Neural cell (in vitro differentiated cells): Measurements from ENCODE around the gene CXCL3.

Experiments used
- EZH2 ChIP-seq: fragments of 200-600, 300-800 bp; shearing (Covaris generic), sonication (generic); IDR thresholded peaks from 2 replicates; pipeline ENCODE4 v1.6.1; 2014; ENCODE audit warnings: antibody characterized with exemption, low read length, borderline replicate concordance, mild to moderate bottlenecking; ENCODE audit not compliant: insufficient read depth, poor library complexity, severe bottlenecking
- POLR2AphosphoS5 ChIP-seq: IDR thresholded peaks from 2 replicates; pipeline ENCODE4 v1.6.1; 2012
- TF ChIP-seq, protein P1 (sequence below): fragments of 450-650 bp; IDR thresholded peaks from 2 replicates; pipeline ENCODE4 v1.5.1; 2014; ENCODE audit warnings: antibody characterized with exemption, mild to moderate bottlenecking, moderate library complexity; ENCODE audit not compliant: poor library complexity, severe bottlenecking

GRCh38 chr4:74055096-74055495, 16.6 kb upstream of the CXCL3 start:
- no peak for TF ChIP-seq EZH2
- TF ChIP-seq, protein P1, sequence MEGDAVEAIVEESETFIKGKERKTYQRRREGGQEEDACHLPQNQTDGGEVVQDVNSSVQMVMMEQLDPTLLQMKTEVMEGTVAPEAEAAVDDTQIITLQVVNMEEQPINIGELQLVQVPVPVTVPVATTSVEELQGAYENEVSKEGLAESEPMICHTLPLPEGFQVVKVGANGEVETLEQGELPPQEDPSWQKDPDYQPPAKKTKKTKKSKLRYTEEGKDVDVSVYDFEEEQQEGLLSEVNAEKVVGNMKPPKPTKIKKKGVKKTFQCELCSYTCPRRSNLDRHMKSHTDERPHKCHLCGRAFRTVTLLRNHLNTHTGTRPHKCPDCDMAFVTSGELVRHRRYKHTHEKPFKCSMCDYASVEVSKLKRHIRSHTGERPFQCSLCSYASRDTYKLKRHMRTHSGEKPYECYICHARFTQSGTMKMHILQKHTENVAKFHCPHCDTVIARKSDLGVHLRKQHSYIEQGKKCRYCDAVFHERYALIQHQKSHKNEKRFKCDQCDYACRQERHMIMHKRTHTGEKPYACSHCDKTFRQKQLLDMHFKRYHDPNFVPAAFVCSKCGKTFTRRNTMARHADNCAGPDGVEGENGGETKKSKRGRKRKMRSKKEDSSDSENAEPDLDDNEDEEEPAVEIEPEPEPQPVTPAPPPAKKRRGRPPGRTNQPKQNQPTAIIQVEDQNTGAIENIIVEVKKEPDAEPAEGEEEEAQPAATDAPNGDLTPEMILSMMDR = no peak
- no peak for TF ChIP-seq POLR2AphosphoS5
